NCI-H2107 (cell line): ENCODE results near the gene ULK3.

ENCODE experiments used
- DNase-seq: peaks from one replicate; lab custom pipeline; 2025; lab: John Stamatoyannopoulos, UW

The ULK3 gene

DNA sequence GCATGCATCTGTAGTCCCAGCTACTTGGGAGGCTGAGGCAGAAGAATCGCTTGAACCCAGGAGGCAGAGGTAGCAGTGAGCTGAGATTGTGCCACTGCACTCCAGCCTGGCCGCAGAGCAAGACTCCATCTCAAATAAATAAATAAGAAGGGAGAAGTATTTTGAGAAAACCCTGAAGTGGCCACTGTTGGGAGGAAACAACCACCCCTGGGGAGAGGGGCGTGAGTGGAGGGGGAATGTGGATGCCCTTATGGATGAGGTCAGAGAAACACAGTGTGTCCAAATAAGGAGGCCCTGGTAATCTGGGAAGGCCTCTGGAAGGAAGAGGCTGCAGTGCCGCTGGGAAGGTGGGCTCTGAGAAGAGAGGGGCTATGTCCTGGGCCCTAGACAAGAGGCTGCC lies 20.7 kb downstream of the ULK3 start:
- DNase-seq, result no peak

DNA sequence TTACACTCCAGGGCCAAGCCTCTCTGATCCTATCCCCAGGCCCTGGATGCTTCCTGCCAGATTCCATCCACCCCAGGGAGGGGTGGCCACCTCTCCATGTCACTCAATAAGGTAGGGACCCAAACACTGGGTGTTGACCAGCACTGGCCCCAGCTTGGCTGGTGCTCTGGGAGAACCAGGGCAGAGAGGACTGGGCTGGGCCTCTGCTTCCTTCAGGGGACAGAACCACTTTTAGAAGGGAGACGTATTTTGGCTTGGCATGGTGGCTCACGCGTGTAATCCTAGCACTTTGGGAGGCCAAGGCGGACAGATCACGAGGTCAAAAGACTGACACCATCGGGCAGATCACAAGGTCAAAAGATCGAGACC lies 21.2 kb downstream of the ULK3 start:
- no peak for DNase-seq

DNA sequence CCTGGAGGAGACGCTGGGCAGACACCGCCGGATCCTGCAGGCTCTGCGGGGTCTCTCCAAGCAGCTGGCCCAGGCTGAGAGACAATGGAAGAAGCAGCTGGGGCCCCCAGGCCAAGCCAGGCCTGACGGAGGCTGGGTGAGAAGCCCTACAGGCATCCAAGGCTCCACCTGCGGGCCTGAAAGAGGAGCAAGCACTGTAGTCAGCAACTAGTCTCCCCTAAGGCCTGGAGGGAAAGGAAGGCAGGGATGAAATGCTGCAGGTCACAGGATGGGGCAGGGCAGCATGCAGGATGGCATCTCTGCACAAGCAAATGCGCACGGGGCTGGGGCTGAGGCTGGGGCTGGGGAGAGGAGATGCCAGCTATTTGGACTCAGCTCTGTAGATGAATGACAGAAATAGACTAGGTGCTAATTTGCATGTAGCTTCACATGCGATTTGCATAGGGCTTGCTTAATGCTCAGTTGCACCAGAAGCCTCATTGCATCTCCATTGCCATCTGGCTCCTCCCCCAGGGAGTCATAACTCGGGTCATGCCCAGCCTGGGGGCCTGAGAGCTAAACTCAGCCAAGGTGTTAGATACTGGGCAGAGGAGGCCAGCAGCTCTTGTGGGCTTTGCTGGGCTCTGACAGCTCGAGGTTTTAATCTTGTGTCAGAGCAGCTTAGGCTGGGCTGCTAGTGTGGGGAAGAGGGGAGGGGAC lies 21.7 kb downstream of the ULK3 start:
- DNase-seq, result no peak

DNA sequence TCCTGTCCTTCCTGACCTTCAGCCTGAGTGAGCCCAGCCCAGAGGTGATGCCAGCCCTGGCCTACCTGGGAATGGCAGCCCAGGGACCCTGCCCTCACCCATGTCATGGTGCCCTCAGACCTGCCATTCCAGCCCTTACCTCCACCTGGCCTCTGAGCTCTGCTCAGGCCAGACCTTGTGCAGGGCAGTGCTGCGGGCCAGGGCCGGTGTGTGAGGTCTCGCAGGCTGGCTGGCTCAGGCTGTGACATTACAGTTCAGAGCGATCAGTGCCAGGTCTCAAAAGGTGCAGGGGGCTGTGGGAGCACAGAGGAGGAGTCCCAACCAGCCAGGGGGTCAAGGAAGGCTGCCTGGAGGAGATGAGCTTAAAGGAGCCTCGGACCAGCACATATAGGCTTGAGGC lies 22.9 kb downstream of the ULK3 start:
- DNase-seq, result no peak

DNA sequence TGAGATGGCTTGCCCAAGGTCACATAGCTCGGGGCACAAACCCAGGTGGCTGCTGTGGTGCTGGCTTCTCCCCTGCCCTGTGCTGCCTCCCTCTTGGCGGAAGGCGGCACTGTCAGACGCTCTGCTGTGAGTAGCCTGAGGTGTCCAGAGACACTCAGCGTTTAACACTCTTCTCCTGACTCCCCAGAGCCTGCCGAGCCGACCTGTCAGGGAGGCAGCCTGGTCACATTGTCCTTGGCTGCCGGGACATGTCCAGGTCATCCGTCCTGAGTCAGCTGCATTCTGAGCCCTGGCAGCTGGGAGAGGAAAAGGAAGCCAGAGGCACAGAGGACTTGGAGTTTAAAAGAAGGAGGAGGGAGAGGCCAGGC lies 25.6 kb downstream of the ULK3 start:
- DNase-seq, result no peak

DNA sequence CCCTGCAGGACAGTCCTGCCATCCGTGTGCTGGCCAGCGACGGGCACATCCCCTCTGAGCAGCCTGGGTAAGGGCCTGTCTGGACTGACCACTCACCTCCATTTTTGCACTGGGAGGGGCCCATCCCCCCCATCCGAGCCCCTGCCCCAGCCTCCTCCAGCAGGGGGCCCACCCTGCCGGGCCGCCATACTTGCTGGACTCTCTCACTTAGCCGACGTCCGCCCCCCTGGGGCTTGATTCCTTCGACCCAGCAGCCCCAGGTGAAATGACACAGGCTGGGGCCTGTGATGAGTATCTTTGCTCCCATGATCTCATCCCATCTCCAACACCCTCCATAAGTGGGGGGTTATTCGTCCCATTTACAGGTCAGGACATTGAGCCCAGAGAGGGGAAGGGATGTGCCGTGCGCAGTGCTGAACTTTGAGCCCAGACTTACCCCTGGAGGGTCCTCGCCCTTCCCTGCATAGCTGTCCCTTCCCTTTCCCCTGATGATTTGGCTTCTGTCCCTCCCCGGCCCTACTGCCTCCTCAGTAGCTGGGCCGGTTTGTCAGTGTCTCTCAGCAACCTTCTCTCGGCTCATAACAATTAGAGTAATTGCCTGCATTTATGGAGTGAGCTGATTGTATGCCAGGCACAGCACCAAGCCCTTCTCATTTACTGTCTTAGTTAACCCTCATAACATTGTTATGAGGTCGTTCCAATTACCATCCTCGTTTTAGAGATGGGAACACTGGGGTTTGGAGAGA lies 26.2 kb downstream of the ULK3 start:
- no peak for DNase-seq

DNA sequence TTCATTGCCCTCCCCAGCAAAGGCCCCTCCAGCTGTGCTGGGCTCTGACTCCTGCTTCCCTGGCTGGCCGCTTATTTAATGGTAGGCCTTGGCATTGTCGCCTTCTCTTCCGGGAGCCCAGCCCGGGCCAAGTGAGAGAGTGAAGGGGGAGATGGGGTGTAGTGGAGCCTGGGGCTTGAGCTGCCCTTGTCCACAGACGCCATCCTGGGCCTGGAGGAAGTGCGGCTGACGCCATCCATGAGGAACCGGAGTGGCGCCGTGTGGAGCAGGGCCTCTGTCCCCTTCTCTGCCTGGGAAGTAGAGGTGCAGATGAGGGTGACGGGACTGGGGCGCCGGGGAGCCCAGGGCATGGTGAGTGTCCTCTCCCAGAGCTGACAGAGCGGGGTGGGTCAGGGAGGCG lies 27.0 kb downstream of the ULK3 start:
- DNase-seq, result no peak

DNA sequence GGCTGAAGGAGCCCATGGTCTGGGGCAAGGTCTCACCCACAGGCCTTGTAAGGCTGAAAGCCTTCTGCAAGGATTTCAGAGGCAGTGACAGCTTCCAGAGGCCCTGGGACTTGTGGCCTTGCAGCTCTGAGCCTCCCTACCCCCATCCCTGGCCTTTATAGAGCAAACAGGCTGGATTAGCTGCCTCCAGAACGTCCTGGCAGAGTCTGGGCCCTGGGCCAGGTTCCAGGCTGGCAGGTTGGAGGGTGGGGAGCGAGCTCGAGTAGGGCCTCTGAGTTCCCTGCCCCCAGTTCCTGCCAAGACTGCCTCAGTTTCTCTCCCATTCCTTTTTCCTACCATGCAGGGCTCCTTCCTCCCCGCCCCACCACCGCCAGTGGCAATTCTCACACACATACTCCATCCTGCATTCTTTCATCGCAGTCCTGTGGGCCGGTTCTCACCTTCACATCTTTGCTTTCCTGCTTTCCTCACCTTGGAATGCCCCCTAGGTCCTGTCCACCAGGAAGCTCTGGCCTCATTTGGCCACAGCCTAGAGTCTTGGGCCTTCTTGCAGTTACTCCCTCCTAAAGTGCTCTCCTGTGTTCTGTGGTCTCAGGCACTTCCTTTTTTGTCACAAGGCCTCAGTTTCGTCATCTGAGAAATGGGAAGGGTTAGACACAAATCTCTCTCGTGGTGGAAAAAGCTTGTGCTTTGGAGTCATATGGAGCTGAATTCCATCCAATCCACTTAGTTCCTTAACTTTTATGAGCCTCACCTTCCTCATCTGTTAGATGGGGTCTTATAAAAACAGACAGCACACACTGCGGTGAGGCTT lies 27.6 kb downstream of the ULK3 start:
- no peak for DNase-seq

DNA sequence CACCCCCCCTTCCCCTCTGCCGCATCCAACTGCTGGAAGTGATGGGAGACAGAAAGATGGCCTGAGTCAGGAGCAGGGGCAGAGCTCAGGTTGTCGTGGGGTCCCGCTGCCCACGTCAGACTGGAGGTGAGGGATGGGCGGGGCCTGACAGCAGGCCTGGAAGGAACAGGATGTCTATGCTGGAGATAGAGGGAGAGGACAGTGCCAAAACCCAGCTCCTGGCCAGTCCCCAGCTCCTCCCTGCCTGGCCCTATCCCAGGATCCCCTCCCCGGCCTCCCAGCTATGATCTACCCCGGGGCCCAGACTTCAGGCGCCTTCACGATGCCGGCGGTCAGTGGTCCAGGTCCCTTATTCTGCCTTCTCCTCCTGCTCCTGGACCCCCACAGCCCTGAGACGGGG lies 30.4 kb downstream of the ULK3 start, which contains the start of gene LMAN1L:
Gene LMAN1L, plus strand, starts transcription at position 303 of the 400 bp plus-strand sequence. Its CDS starts 20 bp downstream, at position 323.
- no peak for DNase-seq

DNA sequence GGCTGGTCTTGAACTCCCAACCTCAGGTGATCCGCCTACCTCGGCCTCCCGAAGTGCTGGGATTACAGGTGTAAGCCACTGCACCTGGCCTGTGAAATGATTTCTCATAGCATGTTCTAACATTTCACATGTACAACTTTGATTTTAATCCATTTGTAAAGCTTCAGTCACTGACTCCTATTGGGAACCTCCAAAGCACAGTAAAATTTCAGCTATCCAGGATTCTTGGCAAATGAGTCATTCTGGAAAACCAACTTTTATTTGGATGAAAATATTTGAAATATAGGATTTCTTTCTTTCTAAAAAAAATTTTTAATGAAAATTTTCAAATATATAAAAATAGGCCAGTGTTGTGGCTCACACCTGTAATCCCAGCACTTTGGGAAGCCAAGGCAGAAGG lies 33.0 kb downstream of the ULK3 start:
- DNase-seq, result no peak

DNA sequence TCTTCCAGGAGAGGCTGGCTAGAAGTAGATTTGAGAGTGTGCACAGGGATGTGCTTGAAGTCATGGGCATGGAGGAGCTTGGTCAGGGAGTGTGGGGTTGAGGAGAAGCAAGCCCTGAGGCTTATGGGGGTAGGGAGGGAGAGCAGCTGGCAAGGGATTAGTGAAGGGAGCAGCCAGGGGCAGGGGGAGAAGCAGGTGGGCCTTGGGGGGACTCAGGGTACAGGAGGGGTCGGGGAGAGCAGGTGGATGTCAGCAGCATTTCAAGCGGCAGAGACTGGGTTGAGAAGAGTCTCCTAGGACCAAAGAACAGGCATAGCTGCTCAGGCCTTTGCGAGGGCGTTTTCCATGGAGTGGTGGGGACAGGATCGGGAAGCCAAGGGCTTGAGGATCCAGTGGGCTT lies 33.7 kb downstream of the ULK3 start:
- DNase-seq, result no peak

DNA sequence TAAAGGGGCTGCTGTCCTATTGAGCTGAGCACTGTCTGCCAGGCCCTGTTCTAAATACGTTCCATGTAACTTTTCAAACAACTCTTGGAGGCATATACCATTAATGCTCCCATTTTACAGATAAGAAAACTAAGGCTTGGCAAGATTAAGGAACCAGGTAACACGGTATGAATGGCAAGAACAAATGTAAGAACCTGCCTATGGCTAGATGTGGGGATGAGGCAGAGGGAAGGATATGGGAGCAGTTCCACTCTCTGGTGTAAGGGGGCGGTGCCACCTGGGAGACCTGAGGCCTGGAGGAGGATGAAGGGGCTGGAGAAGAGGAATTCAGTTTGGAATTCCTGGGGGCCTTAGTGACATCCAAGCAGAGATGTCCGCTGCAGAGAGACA lies 34.1 kb downstream of the ULK3 start:
- DNase-seq, result no peak

DNA sequence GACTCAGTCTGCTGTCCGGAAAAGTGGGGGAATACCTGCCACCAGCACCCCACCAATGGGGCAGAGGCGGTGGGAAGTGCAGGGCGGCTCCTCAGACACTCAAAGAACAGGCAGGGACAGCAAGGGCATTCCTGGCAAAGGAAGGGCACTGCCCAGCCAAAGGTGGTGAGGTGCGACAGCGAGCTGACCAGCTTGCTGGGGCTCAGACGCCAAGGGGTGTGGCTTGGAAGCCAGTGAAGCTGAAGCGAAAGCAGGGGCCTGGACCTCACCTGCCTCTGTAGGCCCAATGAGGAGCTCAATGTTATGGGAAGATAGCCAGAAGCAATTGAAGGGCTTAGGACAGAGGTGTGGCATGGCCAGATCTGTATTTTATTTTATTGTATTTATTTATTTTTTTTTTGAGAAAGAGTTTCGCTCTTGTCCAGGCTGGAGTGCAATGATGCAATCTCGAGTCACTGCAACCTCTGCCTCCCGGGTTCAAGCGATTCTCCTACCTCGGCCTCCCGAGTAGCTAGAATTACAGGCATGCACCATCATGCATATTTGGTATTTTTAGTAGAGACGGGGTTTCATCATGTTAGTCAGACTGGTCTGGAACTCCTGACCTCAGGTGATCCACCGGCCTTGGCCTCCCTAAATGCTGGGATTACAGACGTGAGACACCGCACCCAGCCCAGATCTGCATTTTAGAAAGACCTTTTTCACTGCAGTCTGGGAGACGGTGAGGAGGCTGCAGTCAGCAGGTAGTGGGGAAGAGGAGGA lies 34.7 kb downstream of the ULK3 start:
- DNase-seq, result no peak

DNA sequence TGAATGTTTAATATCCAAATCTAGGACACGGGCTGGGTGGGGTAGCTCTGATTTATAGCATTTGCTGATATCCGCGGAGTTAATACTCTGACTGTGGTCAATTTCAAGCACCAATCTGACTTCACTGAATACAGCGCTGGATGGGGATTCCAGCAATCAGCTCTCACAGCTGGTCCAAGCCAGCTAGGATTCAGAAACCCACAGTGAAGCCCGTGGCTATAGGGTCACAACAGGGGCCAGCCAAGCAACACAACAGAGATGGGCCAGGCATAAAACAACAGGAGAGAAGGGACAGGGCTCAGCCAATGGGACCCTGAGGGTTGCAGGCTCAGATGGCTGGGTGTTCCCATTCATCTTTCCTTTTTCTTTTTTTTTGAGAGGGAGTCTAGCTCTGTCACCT lies 35.7 kb downstream of the ULK3 start:
- DNase-seq, result no peak

DNA sequence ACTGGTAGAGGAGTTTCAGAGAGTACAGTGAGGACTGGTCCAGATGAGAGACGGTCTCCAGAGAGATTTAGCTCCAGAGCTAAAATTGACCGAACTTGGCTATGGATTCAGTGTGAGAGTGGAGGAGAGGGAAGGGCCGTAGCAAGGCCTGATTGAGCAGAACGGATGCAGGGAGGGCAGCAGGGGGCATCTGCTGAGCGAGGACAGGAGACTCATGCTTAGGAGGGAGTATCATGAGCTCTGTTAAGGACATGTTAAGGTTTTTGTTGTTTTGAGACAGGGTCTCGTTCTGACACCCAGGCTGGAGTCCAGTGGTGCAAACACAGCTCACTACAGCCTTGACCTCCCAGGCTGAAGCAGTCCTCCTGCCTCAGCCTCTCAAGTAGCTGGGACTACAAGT lies 38.0 kb downstream of the ULK3 start:
- DNase-seq, result no peak

DNA sequence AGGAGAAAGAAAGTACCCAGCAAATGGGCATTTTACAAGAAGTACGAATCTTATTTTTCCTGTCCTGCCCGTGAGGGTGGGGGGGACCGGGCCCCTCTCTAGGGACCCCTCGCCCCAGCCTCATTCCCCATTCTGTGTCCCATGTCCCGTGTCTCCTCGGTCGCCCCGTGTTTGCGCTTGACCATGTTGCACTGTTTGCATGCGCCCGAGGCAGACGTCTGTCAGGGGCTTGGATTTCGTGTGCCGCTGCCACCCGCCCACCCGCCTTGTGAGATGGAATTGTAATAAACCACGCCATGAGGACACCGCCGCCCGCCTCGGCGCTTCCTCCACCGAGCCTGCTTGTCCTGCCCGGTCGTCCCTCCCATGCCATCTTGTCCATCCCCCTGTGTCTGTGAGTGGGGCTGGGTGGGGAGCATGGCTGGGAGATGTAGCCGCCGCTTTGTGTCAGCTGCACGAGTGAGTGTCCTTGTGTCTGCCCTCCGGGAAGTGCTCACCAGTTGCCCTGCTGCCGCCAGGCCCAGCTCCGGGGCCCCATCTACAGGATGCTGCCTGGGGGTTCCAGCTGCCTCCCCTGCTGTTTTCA lies 40.0 kb downstream of the ULK3 start:
- no peak for DNase-seq

DNA sequence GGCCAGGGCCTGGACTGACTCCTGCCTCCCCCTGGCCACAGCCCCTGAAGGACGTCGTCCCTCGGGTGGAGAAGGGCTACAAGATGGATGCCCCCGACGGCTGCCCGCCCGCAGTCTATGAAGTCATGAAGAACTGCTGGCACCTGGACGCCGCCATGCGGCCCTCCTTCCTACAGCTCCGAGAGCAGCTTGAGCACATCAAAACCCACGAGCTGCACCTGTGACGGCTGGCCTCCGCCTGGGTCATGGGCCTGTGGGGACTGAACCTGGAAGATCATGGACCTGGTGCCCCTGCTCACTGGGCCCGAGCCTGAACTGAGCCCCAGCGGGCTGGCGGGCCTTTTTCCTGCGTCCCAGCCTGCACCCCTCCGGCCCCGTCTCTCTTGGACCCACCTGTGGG lies 40.7 kb downstream of the ULK3 start:
- no peak for DNase-seq

DNA sequence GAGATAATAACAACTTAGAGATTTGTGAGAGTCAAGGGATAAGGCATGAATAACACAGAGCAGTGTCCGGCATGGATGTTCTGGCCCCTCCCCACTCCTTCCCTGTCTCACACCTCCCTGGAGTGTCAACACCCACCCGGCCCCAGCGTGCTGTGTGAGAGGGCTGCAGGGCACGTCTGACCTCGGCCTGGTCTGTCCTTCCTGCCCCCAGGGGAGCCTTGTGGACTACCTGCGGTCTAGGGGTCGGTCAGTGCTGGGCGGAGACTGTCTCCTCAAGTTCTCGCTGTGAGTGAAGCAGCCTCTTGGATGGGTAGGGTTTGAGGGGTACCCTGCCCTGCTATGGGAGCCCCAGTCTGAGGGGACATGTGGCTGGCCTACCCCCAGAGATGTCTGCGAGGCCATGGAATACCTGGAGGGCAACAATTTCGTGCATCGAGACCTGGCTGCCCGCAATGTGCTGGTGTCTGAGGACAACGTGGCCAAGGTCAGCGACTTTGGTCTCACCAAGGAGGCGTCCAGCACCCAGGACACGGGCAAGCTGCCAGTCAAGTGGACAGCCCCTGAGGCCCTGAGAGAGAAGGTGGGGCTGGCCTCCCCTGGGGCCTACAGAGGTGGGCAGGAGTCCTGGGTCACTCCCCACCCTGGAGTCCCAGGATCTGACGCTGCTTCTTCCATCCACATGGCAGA lies 41.5 kb downstream of the ULK3 start:
- no peak for DNase-seq

DNA sequence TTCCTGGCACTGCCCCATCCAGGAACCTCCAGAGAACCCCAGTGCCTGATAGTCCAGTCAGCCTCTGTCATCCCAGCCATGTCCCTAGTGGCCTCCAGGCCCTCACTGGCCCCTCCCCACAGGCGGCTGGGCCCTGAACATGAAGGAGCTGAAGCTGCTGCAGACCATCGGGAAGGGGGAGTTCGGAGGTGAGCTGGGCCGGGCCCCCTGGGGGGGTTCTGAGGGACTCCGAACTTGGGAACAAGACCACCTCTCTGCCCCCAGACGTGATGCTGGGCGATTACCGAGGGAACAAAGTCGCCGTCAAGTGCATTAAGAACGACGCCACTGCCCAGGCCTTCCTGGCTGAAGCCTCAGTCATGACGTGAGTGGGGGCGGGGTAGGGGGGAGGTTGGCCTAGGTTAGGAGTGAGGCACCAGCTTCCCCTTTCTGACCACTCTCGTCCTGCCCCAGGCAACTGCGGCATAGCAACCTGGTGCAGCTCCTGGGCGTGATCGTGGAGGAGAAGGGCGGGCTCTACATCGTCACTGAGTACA lies 42.3 kb downstream of the ULK3 start:
- no peak for DNase-seq

DNA sequence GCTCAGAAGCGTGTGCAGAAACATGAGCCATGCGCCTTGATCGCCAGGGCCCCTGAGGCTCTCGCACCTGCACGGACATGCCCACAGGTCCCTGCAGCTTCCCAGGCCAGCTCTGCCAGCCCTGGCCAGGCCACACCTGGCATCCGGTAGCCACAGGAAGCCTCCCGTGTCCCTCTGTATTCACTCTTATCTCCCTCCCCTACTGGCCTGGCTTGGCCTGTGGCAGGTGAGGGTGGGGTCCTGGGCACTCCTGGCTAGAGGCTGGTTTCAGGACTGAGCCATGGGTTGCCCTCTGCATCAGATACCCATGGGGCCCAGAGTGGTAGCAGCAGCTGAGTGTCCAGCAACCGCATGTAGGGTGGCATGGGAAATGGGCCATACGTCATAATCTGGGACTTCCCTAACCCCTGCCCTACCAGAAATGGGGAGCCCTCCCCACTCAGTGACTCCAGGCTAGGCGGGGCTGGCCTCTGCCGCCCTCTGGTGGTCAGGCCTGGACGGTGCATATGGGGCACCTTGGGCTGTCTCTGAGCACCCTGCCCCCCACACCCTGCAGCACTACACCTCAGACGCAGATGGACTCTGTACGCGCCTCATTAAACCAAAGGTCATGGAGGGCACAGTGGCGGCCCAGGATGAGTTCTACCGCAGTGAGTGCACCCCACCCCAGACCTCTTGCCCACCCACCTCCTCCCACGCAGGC lies 42.9 kb downstream of the ULK3 start:
- peak; percentile 16 for DNase-seq
